ENCODE data around the gene HAL. TPM values are rescaled to one million over a fixed set of nuclear protein-coding genes. Genes with fewer than 3 reads are reported as not detected.

The HAL gene
- polyA plus RNA-seq, 2 of the 4 experiments (the other 2 are of a cell fraction): 0.22 to 0.43 TPM

- Histone ChIP-seq H3K4me1 (no peaks in the 10 kb centered on the region; the same call in 2 of the 3 replicates), H3K4me3 (no peak overlapping the region), H3K27ac (no peak overlapping the region), H3K4me2 (no peak overlapping the region), H3K9me3 (no peaks in the 10 kb centered on the region)
- no peak for DNase-seq (ENCODE audit: low read depth in 1 of 2, low spot score in 1 of 2)
- FAIRE-seq: no peak
- ChIA-PET CTCF (interaction anchor here (0.6 to 4.7 kb wide), 3 partner anchors 9 to 225 kb away, joined by 3 to 26 read pairs (median 3); no protein-coding TSS in a partner anchor), POLR2A (interaction anchor here (1.0 kb wide), 1 partner anchor 46 kb away, joined by 3 read pairs; the partner anchor contains the start of gene AMDHD1)
- TF ChIP-seq CTCF (IDR thresholded peaks at IDR 0.05) (no peak), EP300 (IDR thresholded peaks at IDR 0.05) (no peak), EHMT2 (IDR thresholded peaks at IDR 0.05; ENCODE audit: low read depth) (no peak), BHLHE40 (IDR thresholded peaks at IDR 0.05; ENCODE audit: low read depth, low read length) (no peak), HOXB5 (CRISPR knock-in tag; IDR thresholded peaks at IDR 0.05) (no peak), RAD21 (conservative IDR thresholded peaks at IDR 0.05 in 1 of 2, IDR thresholded peaks at IDR 0.05 in 1 of 2) (no peak), CHD4 (IDR thresholded peaks at IDR 0.05; ENCODE audit: borderline replicate concordance) (no peak), NR3C1 (IDR thresholded peaks at IDR 0.05) (no peak), GATA3 (IDR thresholded peaks at IDR 0.05; ENCODE audit: borderline replicate concordance) (no peak), JUNB (IDR thresholded peaks at IDR 0.05) (no peak), ZC3H11A (IDR thresholded peaks at IDR 0.05) (no peak), MAFK (IDR thresholded peaks at IDR 0.05; ENCODE audit: partially characterized antibody) (no peak), CHD2 (IDR thresholded peaks at IDR 0.05; ENCODE audit: low read length, partially characterized antibody) (no peak), POLR2A (IDR thresholded peaks at IDR 0.05; ENCODE audit: low read length) (no peak), FOSB (CRISPR knock-in tag; IDR thresholded peaks at IDR 0.05) (no peak), KDM5A (IDR thresholded peaks at IDR 0.05) (no peak), FOXS1 (CRISPR knock-in tag; IDR thresholded peaks at IDR 0.05) (no peak)
- TF ChIP-seq, protein P1, sequence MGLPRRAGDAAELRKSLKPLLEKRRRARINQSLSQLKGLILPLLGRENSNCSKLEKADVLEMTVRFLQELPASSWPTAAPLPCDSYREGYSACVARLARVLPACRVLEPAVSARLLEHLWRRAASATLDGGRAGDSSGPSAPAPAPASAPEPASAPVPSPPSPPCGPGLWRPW (IDR thresholded peaks at IDR 0.05): no peak
- TF ChIP-seq, protein P2, sequence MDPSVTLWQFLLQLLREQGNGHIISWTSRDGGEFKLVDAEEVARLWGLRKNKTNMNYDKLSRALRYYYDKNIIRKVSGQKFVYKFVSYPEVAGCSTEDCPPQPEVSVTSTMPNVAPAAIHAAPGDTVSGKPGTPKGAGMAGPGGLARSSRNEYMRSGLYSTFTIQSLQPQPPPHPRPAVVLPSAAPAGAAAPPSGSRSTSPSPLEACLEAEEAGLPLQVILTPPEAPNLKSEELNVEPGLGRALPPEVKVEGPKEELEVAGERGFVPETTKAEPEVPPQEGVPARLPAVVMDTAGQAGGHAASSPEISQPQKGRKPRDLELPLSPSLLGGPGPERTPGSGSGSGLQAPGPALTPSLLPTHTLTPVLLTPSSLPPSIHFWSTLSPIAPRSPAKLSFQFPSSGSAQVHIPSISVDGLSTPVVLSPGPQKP (IDR thresholded peaks at IDR 0.05; ENCODE audit: low read depth, low read length): no peak
- TF ChIP-seq, protein P3, sequence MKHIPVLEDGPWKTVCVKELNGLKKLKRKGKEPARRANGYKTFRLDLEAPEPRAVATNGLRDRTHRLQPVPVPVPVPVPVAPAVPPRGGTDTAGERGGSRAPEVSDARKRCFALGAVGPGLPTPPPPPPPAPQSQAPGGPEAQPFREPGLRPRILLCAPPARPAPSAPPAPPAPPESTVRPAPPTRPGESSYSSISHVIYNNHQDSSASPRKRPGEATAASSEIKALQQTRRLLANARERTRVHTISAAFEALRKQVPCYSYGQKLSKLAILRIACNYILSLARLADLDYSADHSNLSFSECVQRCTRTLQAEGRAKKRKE (CRISPR knock-in tag; IDR thresholded peaks at IDR 0.05; ENCODE audit: low read depth): no peak
- 71% methylated on average over 4 of the region's 4 CpGs for WGBS (ENCODE audit: missing lambda C conversion rate)
- peak in 1 of 2 experiments; percentile 34; a peak in 3 of 6 replicates for ATAC-seq
Measured at GRCh38 chr12:95989504-95990123, 6.5 kb downstream of the HAL start.

GRCh38 chr12:95988506-95989275 is 7.5 kb downstream of the HAL start:
- no peaks in the 10 kb centered on the region for H3K9me3 ChIP-seq
- ATAC-seq (no peak), FAIRE-seq (no peak), DNase-seq (ENCODE audit: low read depth in 1 of 2, low spot score in 1 of 2) (no peak)
- H3K4me3 ChIP-seq: no peak overlapping the region
- H3K27ac ChIP-seq: no peak overlapping the region
- H3K4me2 ChIP-seq: no peak overlapping the region
- POLR2A ChIA-PET: no interaction called here
- 48% methylated on average over 11 of the region's 11 CpGs for WGBS (ENCODE audit: missing lambda C conversion rate)
- no peaks in the 10 kb centered on the region for H3K4me1 ChIP-seq
- CTCF ChIA-PET: interaction anchor here (0.9 to 4.7 kb wide), 3 partner anchors 10 to 70 kb away, joined by 6 to 26 read pairs (median 6); no protein-coding TSS in a partner anchor
- TF ChIP-seq ZC3H11A (IDR thresholded peaks at IDR 0.05) (no peak), ZFP36 (IDR thresholded peaks at IDR 0.05; ENCODE audit: borderline replicate concordance, partially characterized antibody) (no peak), HOXA7 (CRISPR knock-in tag; IDR thresholded peaks at IDR 0.05) (no peak), CTCF (IDR thresholded peaks at IDR 0.05) (no peak), CBX8 (IDR thresholded peaks at IDR 0.05) (no peak), KDM5A (IDR thresholded peaks at IDR 0.05) (no peak), EHF (CRISPR knock-in tag; IDR thresholded peaks at IDR 0.05) (no peak), CHD2 (IDR thresholded peaks at IDR 0.05; ENCODE audit: low read length, partially characterized antibody) (no peak), HOXB5 (CRISPR knock-in tag; IDR thresholded peaks at IDR 0.05) (no peak), KDM1A (IDR thresholded peaks at IDR 0.05; ENCODE audit: low read depth) (no peak), E2F6 (IDR thresholded peaks at IDR 0.05; ENCODE audit: borderline replicate concordance, low read depth) (no peak), USF2 (IDR thresholded peaks at IDR 0.05) (no peak), MYC (IDR thresholded peaks at IDR 0.05; ENCODE audit: borderline replicate concordance, low read length) (no peak)
- TF ChIP-seq, protein P1 (IDR thresholded peaks at IDR 0.05): no peak

Data from A549 (cell line).